MCF 10A (cell line): ENCODE measurements around the gene SIPA1L2. TPM values are rescaled to one million over a fixed set of nuclear protein-coding genes. Genes with fewer than 3 reads are reported as not detected.
A peak's percentile ranks its signal among the peaks of the same experiment; 100 is the strongest.

Experiments
- BruUV-seq: library from RNA; stranded (reverse); fragments of 400-500 nt; replicated peaks from 2 replicates; lab custom pipeline; 2021; lab: Mats Ljungman, UMichigan
- CTCF ChIA-PET: fragments of 300-600 bp; sonication (Branson Sonifier 250); formaldehyde crosslinking; extraction: SDS; loops from one replicate; lab custom pipeline; 2021; ENCODE audit warnings: antibody characterized with exemption, inconsistent platforms; lab: Yijun Ruan, JAX
- POLR2A ChIA-PET: fragments of 300-600, 350-650 bp; sonication (Branson Sonifier 250); formaldehyde crosslinking; extraction: SDS; loops from one replicate; lab custom pipeline; 2020; ENCODE audit warnings: antibody characterized with exemption, inconsistent platforms; lab: Yijun Ruan, JAX
- DNase-seq: peaks from one replicate; pipeline ENCODE4 v3.0.0-alpha.2; 2018; ENCODE audit not compliant: unreplicated experiment
- H3K27ac Mint-ChIP-seq: one replicate; pipeline ENCODE4 v1.8.0; 2022; ENCODE audit warnings: mild to moderate bottlenecking, low read depth, mixed read lengths; ENCODE audit not compliant: unreplicated experiment
- H3K27me3 Mint-ChIP-seq: one replicate; pipeline ENCODE4 v1.8.0; 2022; ENCODE audit warnings: mixed read lengths; ENCODE audit not compliant: insufficient read depth, unreplicated experiment
- H3K36me3 Mint-ChIP-seq: one replicate; pipeline ENCODE4 v1.8.0; 2022; ENCODE audit warnings: mild to moderate bottlenecking, moderate library complexity, mixed read lengths; ENCODE audit not compliant: insufficient read depth, unreplicated experiment
- H3K4me1 Mint-ChIP-seq: one replicate; pipeline ENCODE4 v1.8.0; 2022; ENCODE audit warnings: mixed read lengths; ENCODE audit not compliant: insufficient read depth, unreplicated experiment
- H3K4me3 Mint-ChIP-seq: one replicate; pipeline ENCODE4 v1.8.0; 2022; ENCODE audit warnings: mild to moderate bottlenecking, moderate library complexity, mixed read lengths; ENCODE audit not compliant: unreplicated experiment
- H3K9me3 Mint-ChIP-seq: one replicate; pipeline ENCODE4 v1.8.0; 2022; ENCODE audit warnings: mixed read lengths; ENCODE audit not compliant: unreplicated experiment
- CTCF ChIP-seq: fragments of 200-600 bp; IDR thresholded peaks from one replicate; pipeline ENCODE4 v1.8.0; 2022; ENCODE audit warnings: antibody characterized with exemption, mild to moderate bottlenecking; ENCODE audit not compliant: unreplicated experiment
- intact Hi-C: fragments of 100-400 bp; cut with micrococcal nuclease; formaldehyde crosslinking; loops from 2 replicates; pipeline ENCODE4 v1.14.1; 2022
- total RNA-seq: library from RNA; stranded (reverse); gene quantifications from 2 replicates; pipeline ENCODE4 v1.2.3, GENCODE V29; 2022

SIPA1L2 gene
- total RNA-seq, 1 experiment from 2014 or later = 15.2 TPM

GRCh38 chr1:232653789-232654188 is 23.9 kb upstream of the SIPA1L2 start:
- Mint-ChIP-seq H3K27ac (no peak overlapping the region), H3K36me3 (no peaks in the 10 kb centered on the region), H3K4me3 (no peak overlapping the region), H3K9me3 (no peaks in the 10 kb centered on the region), H3K4me1 (peaks cover 14% of the 10 kb centered on the region), H3K27me3 (no peaks in the 10 kb centered on the region)
- intact Hi-C loops = no loop called here
- ChIA-PET POLR2A (interaction anchor here (1.0 to 1.7 kb wide), 2 partner anchors 11 to 51 kb away, joined by 3 to 7 read pairs; no protein-coding TSS in a partner anchor), CTCF (interaction anchor here (0.6 to 2.0 kb wide), 9 partner anchors 14 to 317 kb away, joined by 3 to 6 read pairs (median 3); no protein-coding TSS in a partner anchor)
- TF ChIP-seq CTCF = no peak
- BruUV-seq = no TSS peak
- no peak for DNase-seq

GRCh38 chr1:232650845-232651244 is 20.9 kb upstream of the SIPA1L2 start:
- intact Hi-C loops = no loop called here
- Mint-ChIP-seq H3K27me3 (no peaks in the 10 kb centered on the region), H3K4me3 (no peak overlapping the region), H3K36me3 (no peaks in the 10 kb centered on the region), H3K9me3 (no peaks in the 10 kb centered on the region), H3K4me1 (peaks cover 14% of the 10 kb centered on the region), H3K27ac (peak overlapping the region; percentile 55)
- CTCF ChIA-PET = interaction anchor here (0.7 kb wide), 1 partner anchor 124 kb away, joined by 3 read pairs; no protein-coding TSS in a partner anchor
- POLR2A ChIA-PET = interaction anchor here (0.7 to 1.6 kb wide), 6 partner anchors 9 to 116 kb away, joined by 3 to 11 read pairs (median 3); no protein-coding TSS in a partner anchor
- TF ChIP-seq CTCF = no peak
- no TSS peak for BruUV-seq
- DNase-seq = peak; percentile 49

- CTCF ChIA-PET = interaction anchor here (0.8 to 2.6 kb wide), 2 partner anchors 28 to 143 kb away, joined by 6 to 14 read pairs; no protein-coding TSS in a partner anchor
- H3K36me3 Mint-ChIP-seq = no peaks in the 10 kb centered on the region
Measured at GRCh38 chr1:232650418-232650817, 20.5 kb upstream of the SIPA1L2 start.

More at GRCh38 chr1:232650418-232650817, 20.5 kb upstream of the SIPA1L2 start:
- POLR2A ChIA-PET = interaction anchor here (0.7 to 2.3 kb wide), 5 partner anchors 10 to 59 kb away, joined by 3 to 14 read pairs (median 6); no protein-coding TSS in a partner anchor
- H3K4me1 Mint-ChIP-seq = peaks cover 14% of the 10 kb centered on the region
- peak overlapping the region; percentile 55 for H3K27ac Mint-ChIP-seq
- DNase-seq = peak; percentile 43
- no TSS peak for BruUV-seq
- intact Hi-C loops = no loop called here
- H3K9me3 Mint-ChIP-seq = no peaks in the 10 kb centered on the region
- no peaks in the 10 kb centered on the region for H3K27me3 Mint-ChIP-seq
- TF ChIP-seq CTCF = no peak
- H3K4me3 Mint-ChIP-seq = no peak overlapping the region
